Neural cell (in vitro differentiated cells): ENCODE data around the gene GRIN2C.

Experiments
- CTCF ChIP-seq: fragments of 450-650 bp; IDR thresholded peaks from 2 replicates; pipeline ENCODE4 v1.5.1; 2014; ENCODE audit warnings: antibody characterized with exemption, mild to moderate bottlenecking, moderate library complexity; ENCODE audit not compliant: poor library complexity, severe bottlenecking
- EZH2 ChIP-seq: fragments of 200-600, 300-800 bp; shearing (Covaris generic), sonication (generic); IDR thresholded peaks from 2 replicates; pipeline ENCODE4 v1.6.1; 2014; ENCODE audit warnings: antibody characterized with exemption, low read length, borderline replicate concordance, mild to moderate bottlenecking; ENCODE audit not compliant: insufficient read depth, poor library complexity, severe bottlenecking
- MXI1 ChIP-seq: fragments of 450-650 bp; conservative IDR thresholded peaks from 2 replicates; pipeline ENCODE4 v1.6.1; 2014; ENCODE audit warnings: antibody characterized with exemption, mild to moderate bottlenecking; ENCODE audit not compliant: poor library complexity, severe bottlenecking
- POLR2AphosphoS5 ChIP-seq: IDR thresholded peaks from 2 replicates; pipeline ENCODE4 v1.6.1; 2012
- RAD21 ChIP-seq: fragments of 450-650 bp; conservative IDR thresholded peaks from 2 replicates; pipeline ENCODE4 v1.6.1; 2014; ENCODE audit warnings: antibody characterized with exemption, mild to moderate bottlenecking, moderate library complexity
- TAF1 ChIP-seq: IDR thresholded peaks from 2 replicates; pipeline ENCODE4 v1.6.1; 2012; ENCODE audit warnings: low read depth

- TF ChIP-seq EZH2 (no peak), CTCF (no peak), RAD21 (no peak), MXI1 (no peak), POLR2AphosphoS5 (no peak), TAF1 (no peak)
These were observed 47.3 kb downstream of the GRIN2C start for GRCh38 chr17:74812109-74813009.
